SK-N-SH treated with all-trans-retinoic acid at 6 μM for 48 hours (cell line): ENCODE data around the gene GPSM1.

ENCODE experiments used
- ATAC-seq: fragments of 200-7000 bp; cut with Tn5 transposase; 3 replicates; pipeline ENCODE4 v1.9.1; 2020; ENCODE audit warnings: mild to moderate bottlenecking, moderate library complexity
- ARNTL ChIP-seq: fragments of 450-650 bp; formaldehyde crosslinking; IDR thresholded peaks from 2 replicates; pipeline ENCODE4 v1.5.0; 2020; ENCODE audit warnings: low read depth, mild to moderate bottlenecking, moderate library complexity, borderline replicate concordance
- BACH2 ChIP-seq: fragments of 250-450 bp; sonication (Bioruptor Pico); IDR thresholded peaks from 2 replicates; pipeline ENCODE4 v1.9.0; 2021; ENCODE audit warnings: mild to moderate bottlenecking, borderline replicate concordance
- CREB5 ChIP-seq: fragments of 250-450 bp; sonication (Bioruptor Pico); IDR thresholded peaks from 2 replicates; pipeline ENCODE4 v1.5.1; 2020; ENCODE audit warnings: low read depth, mild to moderate bottlenecking, moderate library complexity
- CSRNP3 ChIP-seq: fragments of 250-450 bp; sonication (Bioruptor Pico); IDR thresholded peaks from 2 replicates; pipeline ENCODE4 v1.5.1; 2021; ENCODE audit warnings: mild to moderate bottlenecking, moderate library complexity
- ESRRG ChIP-seq: fragments of 250-450 bp; sonication (Bioruptor Pico); IDR thresholded peaks from 2 replicates; pipeline ENCODE4 v1.6.1; 2021; ENCODE audit warnings: mild to moderate bottlenecking
- GLIS3 ChIP-seq: fragments of 250-450 bp; sonication (Bioruptor Pico); IDR thresholded peaks from 2 replicates; pipeline ENCODE4 v1.5.0; 2020; ENCODE audit warnings: mild to moderate bottlenecking, moderate library complexity
- ISL1 ChIP-seq: fragments of 250-450 bp; sonication (Bioruptor Pico); IDR thresholded peaks from 2 replicates; pipeline ENCODE4 v2.1.2; 2022; ENCODE audit warnings: mild to moderate bottlenecking, moderate library complexity
- OSR1 ChIP-seq: fragments of 250-450 bp; sonication (Bioruptor Pico); IDR thresholded peaks from 2 replicates; pipeline ENCODE4 v1.8.0; 2022; ENCODE audit warnings: moderate library complexity, mild to moderate bottlenecking, inconsistent platforms
- PATZ1 ChIP-seq: fragments of 250-450 bp; sonication (Bioruptor Pico); IDR thresholded peaks from 2 replicates; pipeline ENCODE4 v1.8.0; 2020; ENCODE audit warnings: mild to moderate bottlenecking, moderate library complexity, borderline replicate concordance
- POU6F1 ChIP-seq: fragments of 250-450 bp; sonication (Bioruptor Pico); IDR thresholded peaks from 2 replicates; pipeline ENCODE4 v1.8.0; 2021; ENCODE audit warnings: low read depth, mild to moderate bottlenecking, moderate library complexity, borderline replicate concordance
- PPARA ChIP-seq: fragments of 250-450 bp; sonication (Bioruptor Pico); IDR thresholded peaks from 2 replicates; pipeline ENCODE4 v1.5.0; 2020; ENCODE audit warnings: mild to moderate bottlenecking, borderline replicate concordance
- RARB ChIP-seq: fragments of 250-450 bp; sonication (Bioruptor Pico); IDR thresholded peaks from 2 replicates; pipeline ENCODE4 v1.8.0; 2021; ENCODE audit warnings: mild to moderate bottlenecking, moderate library complexity
- SNAI2 ChIP-seq: fragments of 250-450 bp; sonication (Bioruptor Pico); IDR thresholded peaks from 2 replicates; pipeline ENCODE4 v1.5.0; 2020; ENCODE audit warnings: mild to moderate bottlenecking, moderate library complexity
- TCF4 ChIP-seq: fragments of 250-450 bp; sonication (Bioruptor Pico); IDR thresholded peaks from 2 replicates; pipeline ENCODE4 v1.8.0; 2021; ENCODE audit warnings: mild to moderate bottlenecking, moderate library complexity, borderline replicate concordance
- TSHZ2 ChIP-seq: fragments of 250-450 bp; sonication (Bioruptor Pico); IDR thresholded peaks from 2 replicates; pipeline ENCODE4 v1.5.0; 2020; ENCODE audit warnings: mild to moderate bottlenecking, moderate library complexity
- ZC3H10 ChIP-seq: fragments of 250-450 bp; sonication (Bioruptor Pico); IDR thresholded peaks from 2 replicates; pipeline ENCODE4 v1.5.1; 2021; ENCODE audit warnings: mild to moderate bottlenecking, moderate library complexity
- ZFP3 ChIP-seq: fragments of 250-450 bp; sonication (Bioruptor Pico); IDR thresholded peaks from 2 replicates; pipeline ENCODE4 v1.5.0; 2020; ENCODE audit warnings: mild to moderate bottlenecking, moderate library complexity
- ZNF70 ChIP-seq: fragments of 450-650 bp; formaldehyde crosslinking; IDR thresholded peaks from 2 replicates; pipeline ENCODE4 v1.5.0; 2020; ENCODE audit warnings: mild to moderate bottlenecking, moderate library complexity
- ZNF8 ChIP-seq: fragments of 450-650 bp; formaldehyde crosslinking; IDR thresholded peaks from 2 replicates; pipeline ENCODE4 v1.5.0; 2020; ENCODE audit warnings: mild to moderate bottlenecking, moderate library complexity

GPSM1 gene

GRCh38 chr9:136381311-136381710, 54.0 kb downstream of the GPSM1 start:
- ATAC-seq = no peak
- no peak for TF ChIP-seq ZFP3 (CRISPR knock-in tag)
- no peak for TF ChIP-seq GLIS3
- no peak for TF ChIP-seq RARB (CRISPR knock-in tag)
- no peak for TF ChIP-seq TCF4 (CRISPR knock-in tag)
- no peak for TF ChIP-seq TSHZ2
- no peak for TF ChIP-seq POU6F1 (CRISPR knock-in tag)
- TF ChIP-seq, all 23 proteins: peak for 0

GRCh38 chr9:136381966-136382513, 54.7 kb downstream of the GPSM1 start:
- TF ChIP-seq ZNF8 = no peak
- TF ChIP-seq TCF4 (CRISPR knock-in tag) = no peak
- TF ChIP-seq TSHZ2 = no peak
- TF ChIP-seq CREB5 (CRISPR knock-in tag) = no peak
- no peak for TF ChIP-seq SNAI2
- no peak for TF ChIP-seq PATZ1 (CRISPR knock-in tag)
- no peak for TF ChIP-seq ZNF70 (CRISPR knock-in tag)
- TF ChIP-seq ISL1 = no peak
- no peak for TF ChIP-seq OSR1 (CRISPR knock-in tag)
- no peak for TF ChIP-seq ESRRG (CRISPR knock-in tag)
- TF ChIP-seq ZFP3 (CRISPR knock-in tag) = no peak
- ATAC-seq = no peak

GRCh38 chr9:136383436-136383835, 56.1 kb downstream of the GPSM1 start:
- TF ChIP-seq PPARA (no peak), TCF4 (CRISPR knock-in tag) (no peak), CSRNP3 (CRISPR knock-in tag) (no peak), ARNTL (CRISPR knock-in tag) (no peak), SNAI2 (no peak), ZNF70 (CRISPR knock-in tag) (no peak), BACH2 (CRISPR knock-in tag) (no peak), ZC3H10 (CRISPR knock-in tag) (no peak), GLIS3 (no peak)
- ATAC-seq = no peak
